GM21737 (cell line): ENCODE measurements around the gene RTN4R.
A peak's percentile ranks its signal among the peaks of the same experiment; 100 is the strongest.

Experiments used
- ATAC-seq: cut with Tn5 transposase; IDR thresholded peaks from one replicate; pipeline ENCODE4 v1.9.1; 2021; ENCODE audit warnings: mild to moderate bottlenecking, moderate library complexity; ENCODE audit not compliant: unreplicated experiment

The RTN4R gene

DNA sequence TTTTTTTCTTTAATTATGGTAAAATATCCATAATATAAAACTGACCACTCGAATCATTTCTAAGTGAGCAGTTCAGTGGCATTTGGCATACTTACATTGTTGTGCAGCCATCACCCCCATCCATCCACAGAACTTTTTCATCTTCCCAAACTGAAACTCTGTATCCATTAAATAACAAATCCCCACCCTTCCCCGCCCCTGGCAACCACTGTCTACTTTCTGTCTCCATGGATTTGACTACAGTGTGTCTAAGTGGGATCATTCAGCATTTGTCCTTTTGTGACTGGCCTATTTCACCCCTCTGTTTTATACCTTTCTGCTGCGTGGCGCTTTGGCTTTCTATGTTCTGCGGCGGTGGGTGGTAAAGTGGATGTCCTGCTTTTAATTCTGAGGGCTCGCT is 49.1 kb downstream of the RTN4R start:
- no peak for ATAC-seq

DNA sequence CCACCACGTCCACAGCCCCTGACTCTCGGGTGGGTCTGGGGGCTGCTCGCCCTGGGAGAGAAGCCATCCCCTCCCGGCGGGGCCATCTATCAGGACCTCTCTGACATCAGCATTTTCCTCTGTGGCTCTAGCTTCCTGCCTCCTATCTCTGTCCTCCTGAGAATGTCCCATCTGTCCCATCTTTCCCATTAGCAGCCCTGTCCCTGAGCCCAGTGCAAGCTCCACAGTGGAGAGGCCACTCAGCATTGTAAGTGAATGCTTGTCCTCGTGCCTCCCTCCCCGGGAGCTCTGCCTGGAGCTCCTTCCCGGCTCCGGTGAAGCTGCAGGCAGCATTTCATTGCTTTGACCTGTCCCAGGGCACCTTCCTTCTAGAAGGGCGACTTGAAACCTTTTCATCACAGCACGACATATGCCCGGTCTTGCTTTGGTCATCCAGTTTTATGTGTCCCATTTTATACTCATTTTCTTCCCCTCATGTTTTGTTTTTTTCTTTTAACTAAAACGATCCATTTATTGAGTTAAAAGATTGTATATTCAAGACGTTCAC is 49.7 kb downstream of the RTN4R start:
- no peak for ATAC-seq

DNA sequence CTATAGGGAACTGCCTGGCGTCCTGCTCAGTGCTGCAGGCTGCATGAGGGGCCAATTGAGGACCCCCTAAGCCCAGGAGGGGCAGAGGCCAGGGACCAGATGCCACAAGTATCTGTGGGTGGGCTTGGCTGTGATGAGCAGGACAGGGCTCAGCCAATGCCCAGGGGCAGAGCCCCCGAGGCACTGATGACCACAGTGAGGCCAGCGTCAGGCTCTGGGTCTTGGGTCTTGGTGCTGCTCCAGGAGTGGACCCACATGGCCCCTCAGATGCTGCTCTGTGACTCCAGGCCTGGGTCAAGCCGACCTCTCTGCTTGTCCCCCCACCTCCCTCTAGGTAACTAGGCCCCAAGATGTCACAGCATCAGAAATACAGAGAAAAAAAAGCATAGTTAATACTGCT is 50.6 kb downstream of the RTN4R start:
- ATAC-seq, result no peak

DNA sequence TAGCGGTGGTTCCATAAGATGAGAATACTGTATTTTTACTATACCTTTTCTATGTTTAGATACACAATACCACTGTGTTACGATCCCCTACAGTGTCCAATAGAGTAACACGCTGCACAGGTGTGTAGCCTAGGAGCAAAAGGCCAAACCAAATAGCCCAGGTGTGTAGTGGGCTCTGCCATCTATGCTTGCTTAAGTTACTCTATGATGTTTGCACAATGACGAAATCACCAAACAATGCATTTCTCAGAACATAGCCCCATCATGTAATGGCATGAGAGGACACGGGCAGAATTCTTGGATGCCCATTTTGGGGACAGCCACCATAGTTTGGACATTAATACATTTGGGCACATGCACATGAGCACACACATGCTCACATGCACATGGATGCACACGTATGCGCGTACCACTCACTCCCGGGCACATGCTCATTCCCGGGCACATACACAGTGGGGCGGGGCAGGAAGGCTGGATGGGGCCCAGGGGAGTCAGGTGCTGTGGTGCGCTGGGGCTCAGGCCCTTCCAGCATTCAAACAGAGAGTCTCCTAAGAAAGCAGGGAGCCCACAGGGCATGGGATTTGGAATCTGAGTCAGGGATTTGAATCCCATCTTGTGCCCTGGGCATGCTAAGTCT is 51.1 kb downstream of the RTN4R start:
- no peak for ATAC-seq

DNA sequence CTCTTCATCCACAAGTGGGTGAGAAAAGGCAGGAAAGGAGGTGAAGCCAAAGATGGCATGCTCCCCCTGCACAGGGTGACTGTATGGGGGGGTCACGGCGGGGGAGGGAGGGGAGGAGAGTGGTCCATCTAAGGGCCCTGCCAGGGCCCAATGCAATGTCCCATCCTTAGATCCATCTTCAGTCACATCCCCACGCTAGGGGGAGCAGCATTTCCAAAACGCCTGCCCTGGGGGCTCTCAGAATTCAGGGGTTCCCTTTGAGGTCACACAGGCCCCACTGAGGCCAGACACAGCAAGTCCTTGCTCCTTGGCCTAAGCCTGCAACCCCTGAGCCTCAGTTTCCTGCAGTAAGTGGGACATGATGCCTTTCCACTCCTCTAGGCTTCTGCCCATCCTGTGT is 52.4 kb downstream of the RTN4R start:
- no peak for ATAC-seq

DNA sequence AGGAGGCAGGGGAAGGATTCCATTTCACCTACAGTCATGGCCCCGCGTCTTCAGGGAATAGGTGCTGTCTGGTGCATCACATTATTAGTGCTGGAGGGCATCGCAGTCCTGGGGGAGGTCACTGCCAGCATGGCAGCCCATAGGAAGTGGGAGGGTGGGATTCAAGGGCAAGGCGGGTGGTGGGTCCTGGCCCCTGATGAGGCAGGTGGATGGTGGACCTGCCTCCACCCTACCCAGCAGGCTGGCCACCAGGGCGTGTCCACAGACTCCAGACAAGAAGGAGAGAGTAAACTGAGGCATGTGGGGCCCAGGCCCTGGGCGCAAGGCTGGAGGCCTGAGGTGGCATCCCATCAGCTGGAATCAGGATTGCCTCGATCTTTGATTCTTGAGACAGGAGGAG is 53.3 kb downstream of the RTN4R start:
- no peak for ATAC-seq

DNA sequence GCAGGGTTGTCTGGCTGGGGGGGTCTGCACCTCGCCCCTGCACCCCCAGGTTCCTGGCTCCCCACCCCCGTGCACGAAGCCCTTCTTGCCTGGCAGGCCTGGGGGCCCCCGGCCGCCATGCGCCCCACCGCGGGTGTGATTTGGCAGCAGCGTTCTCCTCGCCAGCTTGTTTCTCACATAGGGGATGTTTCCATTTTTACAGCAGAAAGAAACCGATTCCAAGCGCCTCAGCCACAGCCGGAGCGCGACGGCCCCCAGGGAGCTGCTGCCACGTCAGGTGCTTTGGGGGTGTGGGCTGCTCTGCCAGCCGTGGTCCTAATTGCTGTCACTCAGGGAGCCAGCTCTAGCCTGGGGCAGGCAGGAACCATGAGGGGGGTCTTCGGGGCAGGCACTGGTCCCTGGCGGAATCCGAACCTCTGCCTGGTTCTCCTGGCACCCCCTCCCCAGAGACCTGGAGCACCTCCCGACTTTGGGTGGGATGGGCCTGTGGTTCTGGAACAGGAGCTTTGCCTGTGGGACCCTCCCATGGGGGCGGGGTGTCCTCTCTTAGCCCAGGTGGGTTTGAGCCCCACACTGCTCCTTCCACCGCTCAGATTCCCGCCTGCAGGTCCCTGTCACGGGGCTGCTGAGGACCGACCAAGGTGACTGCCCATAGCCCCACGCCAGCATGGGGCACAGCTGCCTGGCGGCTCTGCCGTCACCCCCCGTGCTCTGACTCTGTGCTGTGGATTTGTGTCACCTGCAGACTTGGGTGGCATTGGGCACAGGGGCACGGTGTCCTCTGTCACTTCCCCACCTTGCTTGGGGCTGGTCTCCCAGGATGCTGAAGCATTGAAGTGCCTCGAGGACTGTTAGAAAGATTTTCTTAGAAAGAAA is 54.0 kb downstream of the RTN4R start:
- no peak for ATAC-seq

DNA sequence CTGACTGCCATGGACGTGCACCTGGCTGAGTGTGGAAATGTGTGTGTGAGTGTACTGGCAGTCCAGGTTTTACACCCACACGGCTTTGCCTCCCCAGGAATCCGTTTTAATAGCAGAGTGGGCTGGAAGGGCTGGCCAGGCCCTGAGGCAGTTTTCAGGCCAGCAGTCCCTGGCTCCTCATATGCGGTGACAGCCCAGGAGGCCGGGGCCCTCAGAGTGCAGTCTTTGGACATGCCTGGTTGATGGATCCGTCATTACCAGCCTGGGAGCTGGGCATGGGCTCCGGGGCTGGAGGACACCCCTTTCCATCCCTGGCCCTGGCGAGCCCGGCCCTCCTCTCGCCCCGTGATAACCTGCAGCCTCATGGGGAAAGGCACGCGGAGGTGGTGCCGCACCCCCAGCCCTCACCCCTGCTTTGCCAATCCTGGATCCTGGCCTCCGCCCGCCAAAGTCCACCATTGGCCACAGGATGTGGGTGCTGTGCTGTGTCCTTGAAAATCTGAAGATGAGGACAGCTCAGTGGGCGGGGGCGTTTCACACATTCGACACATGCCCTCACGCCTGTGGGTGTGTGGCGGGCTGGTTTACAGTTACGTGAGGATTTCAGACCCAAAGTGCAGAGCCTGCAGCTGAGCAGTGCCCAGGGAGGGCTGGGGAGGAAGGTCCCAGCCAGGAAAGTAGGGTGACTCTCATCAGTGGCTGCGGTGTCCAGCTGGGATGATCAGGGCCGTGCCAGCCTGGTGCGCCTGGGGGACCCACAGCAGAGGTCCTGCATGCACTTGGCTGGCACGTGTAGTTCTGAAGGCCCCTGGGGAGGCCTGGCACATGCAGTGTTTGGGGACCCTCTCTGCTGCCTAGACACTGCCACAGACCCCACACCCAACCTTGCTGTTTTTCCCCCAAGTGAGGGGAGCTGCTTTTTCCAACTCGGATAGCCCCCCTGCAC is 55.1 kb downstream of the RTN4R start:
- no peak for ATAC-seq

DNA sequence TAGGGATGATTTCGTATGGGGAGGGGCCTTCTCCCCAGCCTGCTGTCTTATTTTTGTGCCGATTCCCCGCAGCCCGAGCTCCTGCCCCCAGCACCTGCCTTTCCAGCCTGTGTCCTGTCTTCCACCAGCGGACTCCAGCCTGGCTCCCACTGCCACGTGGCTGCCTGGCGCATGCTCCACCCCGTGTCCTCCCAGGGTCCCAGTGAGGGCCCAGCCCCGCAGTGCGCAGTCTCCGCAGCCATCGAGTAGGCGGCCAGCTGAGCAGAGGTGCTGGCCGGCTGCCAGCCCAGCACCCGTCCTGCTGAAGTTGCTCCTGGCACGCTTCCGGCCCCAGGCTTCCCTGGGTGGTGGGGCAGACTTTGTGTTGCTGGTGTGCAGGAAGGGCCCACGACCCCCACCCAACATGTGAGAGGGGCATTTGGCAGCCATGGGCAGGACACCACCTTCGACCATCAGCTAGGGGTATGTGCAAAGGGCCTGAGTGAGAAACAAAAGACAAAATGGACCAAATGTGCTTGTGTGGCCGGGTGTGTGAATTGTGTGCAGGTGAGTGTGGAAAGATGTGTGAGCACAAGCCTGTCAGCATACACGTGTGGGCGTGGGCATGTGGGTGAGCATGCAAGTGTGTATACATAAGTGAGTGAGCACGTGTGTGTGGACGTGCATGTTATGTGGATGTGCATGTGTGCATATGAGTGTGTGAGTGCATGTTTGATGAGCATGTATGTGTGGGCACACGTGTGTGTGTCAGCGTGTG is 55.9 kb downstream of the RTN4R start:
- no peak for ATAC-seq

DNA sequence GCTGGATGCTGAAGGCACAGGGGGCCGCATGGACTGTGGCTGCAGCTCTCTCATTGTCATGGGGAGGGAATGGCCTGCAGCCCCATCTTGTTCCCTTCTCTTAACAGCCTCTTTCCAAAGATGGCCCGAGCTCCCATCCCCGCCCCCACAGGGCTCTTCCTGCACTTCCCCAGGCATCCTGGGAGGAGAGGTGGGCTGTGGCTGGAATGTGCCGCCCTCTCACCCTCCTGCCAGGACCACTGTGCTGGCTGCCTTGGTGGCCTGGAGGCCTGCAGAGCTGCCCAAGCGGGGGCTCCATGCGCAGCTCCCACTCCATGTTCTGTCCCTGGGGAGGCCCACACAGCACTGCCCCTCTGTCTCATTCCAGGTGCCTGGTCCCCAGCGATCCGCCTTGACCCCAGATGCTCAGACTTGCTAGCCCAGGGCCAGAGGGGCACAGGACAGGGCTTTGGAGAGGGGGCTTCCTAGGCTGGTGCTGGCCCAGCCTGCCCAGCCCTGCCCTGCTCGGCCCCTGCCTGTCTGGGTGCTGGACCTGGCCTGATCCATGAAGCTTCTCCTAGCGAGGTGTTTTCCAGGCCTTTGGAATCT is 56.6 kb downstream of the RTN4R start:
- no peak for ATAC-seq

DNA sequence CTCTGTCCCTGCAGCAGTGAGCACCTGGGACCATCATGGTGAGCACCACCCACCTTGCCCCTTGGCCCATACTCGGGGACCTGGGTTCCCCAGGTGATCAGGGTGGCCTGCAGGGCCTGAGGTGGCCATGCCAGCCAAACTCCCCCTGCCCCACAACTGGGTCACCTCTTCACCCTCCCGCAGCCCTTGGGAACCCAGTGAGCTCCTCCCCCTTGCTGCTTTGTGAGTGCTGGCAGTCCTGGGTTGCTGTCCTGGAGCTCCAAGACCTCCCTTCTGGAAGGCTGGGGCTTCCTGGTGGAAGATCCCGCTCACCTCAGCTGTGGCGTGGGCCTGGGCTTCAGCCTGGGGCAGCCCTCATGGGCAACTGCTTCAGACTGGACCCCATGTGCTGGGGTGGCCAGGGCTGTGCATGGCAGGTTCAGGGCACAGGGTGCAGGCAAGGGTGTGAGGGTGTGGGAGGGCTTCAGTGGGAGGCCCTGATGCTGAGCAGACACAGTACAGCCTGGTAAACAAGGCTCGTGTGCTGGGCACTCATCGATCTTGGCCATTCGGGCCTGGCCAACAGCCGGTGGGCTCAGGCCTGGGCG is 57.6 kb downstream of the RTN4R start:
- no peak for ATAC-seq

DNA sequence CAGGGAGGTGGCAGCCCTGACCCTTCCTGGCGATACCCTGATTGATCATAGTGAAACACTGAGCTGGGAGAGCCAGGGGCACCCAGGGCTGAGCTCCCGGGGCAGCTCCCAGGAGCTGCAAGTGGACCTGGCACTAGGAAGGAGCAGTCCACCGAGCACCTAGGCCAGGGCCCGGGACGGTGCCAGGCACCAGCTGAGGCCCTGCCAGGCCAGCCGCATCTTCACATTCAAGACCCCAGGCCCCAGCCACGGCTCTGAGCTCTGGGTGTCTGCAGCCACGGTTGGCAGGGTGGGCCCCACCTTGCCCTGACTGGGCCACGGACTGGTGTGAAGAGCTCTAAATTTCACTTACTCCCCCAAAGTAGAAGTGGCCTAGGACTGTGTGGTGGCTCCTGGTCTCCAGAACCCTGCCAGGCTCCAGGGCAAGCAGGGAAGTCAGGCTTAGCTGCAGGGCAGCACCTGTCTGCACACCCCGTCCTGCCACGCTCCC is 58.3 kb downstream of the RTN4R start:
- ATAC-seq, result no peak

DNA sequence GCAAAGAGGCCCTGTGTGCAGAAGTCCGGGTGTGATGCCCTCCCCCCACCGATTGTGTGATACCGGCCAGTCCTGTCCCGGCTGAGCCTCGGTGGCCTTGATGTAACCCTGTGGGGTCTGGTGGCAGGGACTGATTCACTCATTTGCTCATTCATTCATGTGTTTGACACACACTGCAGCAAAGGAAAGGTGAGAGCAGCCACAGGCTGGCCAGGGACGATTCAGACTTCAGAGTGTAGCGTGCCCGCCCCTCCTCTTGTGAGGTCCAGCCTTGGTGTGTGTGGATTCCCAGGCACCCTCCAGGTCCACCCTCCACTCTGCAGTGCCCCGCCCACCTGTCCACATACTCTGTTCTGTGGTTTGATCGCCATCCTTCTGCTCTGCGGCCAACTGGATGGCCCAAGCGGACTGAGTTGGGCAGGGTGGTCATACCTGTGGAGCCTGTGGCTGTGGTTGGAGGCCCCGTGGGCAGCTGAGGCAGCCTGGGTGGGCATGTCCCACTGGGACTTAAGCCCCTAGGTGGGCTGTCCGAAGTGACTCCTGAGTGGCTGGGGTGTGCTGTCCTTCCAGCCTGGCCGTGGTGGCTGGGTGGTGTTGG is 59.3 kb downstream of the RTN4R start:
- ATAC-seq, result no peak

DNA sequence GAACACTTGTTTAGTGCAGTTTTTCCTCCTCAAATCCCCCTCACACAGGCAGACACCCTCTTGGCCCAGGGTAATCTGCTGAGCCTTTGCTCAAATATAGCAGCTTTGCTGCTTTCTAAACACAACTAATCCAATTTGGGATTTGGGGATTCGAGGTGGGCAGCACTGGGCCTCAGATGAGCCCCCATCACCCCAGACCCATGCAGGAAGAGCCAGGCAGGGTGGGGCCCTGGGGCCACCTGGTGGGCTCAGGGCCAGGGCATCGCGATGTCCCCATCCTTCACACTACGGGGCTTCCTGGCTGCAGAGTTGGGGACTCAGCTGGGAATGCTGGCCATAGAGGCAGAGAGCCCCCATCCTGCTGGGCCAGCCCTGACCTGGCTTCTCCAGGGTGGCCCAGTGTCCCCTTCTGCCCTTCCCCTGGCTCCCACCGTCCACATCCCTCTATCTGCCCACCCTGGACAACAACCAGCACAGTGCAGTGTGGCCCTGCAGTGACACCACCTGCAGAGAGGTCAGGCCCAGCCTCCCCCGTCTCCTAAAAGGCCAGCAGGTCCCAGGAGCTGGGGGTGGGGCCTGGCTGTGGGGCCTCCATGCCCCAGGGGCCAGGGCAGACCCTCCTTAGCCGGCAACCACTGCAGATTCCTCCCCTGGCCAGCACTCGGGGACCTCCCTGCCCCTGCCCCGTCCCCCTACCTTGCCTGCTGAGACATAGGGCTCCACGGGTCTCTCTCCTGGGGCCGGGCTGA is 60.7 kb downstream of the RTN4R start:
- ATAC-seq, result no peak

DNA sequence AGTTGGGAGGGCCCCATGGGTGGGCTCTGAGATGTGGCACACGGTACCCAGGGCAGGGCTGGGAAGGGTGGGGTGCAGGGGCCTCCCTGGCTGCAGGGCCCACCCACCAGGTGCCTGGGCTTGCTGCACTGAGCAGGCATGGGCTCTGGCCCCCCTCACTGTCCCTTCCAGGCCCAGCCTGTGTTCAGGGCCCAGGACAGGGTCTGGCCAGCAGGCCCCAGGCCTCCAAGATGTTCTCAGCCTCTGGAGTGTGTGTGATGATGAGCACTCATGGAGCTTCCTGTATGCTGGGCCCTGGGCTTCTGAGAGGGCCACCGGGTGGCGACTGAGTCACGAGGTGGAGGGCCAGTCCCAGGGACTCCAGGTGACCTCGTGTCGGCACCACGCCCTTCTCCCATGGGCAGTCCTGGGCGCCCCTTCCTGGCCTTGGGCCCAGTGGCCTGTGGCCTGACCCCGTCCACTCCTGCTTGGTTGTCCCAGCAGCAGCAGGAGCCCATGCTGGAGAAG is 61.4 kb downstream of the RTN4R start:
- ATAC-seq, result peak; percentile 31

DNA sequence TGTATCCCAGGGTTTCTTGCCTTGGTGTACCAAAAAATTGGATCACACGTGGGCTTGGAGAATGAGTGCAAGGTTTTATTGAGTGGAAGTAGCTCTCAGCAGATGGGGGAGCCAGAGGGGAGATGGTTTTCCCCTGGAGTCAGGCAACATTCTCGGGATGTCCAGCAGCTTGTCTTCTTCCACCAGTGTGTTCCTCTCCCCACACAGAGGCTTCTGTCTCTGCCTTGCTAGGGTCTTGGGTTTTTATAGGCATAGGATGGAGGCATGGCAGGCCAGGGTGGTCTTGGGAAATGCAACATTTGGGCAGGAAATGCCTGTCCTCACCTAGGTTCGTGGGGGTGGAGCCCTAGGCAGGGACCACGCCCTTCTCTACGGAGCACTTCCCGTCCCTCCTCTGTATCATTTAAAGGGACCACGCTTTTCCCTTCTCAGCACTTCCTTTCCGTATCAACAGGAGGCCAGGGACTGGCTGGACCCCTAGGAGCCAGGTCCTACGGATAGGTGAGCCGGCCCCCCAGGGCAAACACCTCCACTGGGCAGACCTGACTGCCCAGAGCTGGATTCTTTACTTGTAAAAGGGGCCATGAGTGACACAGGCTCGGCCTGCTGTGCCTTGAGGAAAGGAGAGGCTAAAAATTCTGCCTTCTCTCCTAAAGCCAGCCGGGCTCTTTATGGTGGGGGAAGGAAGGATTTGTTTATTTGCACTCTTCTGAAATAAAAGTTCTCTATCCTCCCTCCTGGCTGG is 62.0 kb downstream of the RTN4R start:
- ATAC-seq, result peak; percentile 68

DNA sequence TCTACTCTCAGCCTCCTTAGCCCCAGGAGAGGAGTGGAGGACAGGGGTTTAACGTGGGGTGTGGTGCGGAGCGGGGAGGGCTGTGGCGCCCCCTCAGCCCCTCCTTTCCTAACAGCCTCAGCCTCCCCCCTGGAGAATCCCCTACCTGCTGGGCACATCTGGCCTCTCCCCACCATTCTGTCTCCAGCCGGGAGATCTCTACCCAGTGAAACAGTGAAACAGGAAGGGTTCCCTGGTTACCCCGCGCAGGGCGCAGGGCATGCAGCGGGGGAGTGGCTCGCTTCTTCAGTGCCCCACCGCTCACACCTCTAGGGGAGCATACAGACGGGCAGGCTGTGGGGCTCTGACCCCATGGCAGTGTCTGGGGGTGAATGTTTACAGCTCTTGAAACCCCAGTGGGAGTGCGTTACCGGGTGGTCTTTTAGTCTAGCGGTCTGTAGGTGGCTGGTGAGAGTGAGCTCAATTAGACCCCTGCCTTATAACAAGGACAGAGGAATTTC is 62.6 kb downstream of the RTN4R start:
- no peak for ATAC-seq
